ENCODE measurements around the gene TBC1D1.
A peak's percentile ranks its signal among the peaks of the same experiment; 100 is the strongest.

The TBC1D1 gene

GRCh38 chr4:38146383-38146782 is 255.5 kb downstream of the TBC1D1 start:
- DNase-seq: no peak
- Histone ChIP-seq H3K14ac (ENCODE audit: low read length in 2 of 2) (no peak overlapping the region), H3K23ac (ENCODE audit: low read length in 2 of 2) (no peak overlapping the region), H3K36me3 (ENCODE audit: control insufficient read depth in 1 of 2, insufficient read depth in 2 of 2, low read depth in 1 of 2, low read length in 2 of 2) (no peaks in the 10 kb centered on the region), H3K9me3 (ENCODE audit: control insufficient read depth, low read length) (no peaks in the 10 kb centered on the region), H3K4me1 (ENCODE audit: control insufficient read depth, insufficient read depth, low read depth, low read length) (peaks cover 3% of the 10 kb centered on the region), H3K4me2 (ENCODE audit: low read length, poor library complexity, severe bottlenecking) (no peak overlapping the region), H3K27me3 (ENCODE audit: control insufficient read depth in 1 of 2, insufficient read depth in 1 of 2, low read length in 2 of 2) (no peaks in the 10 kb centered on the region), H2BK120ac (ENCODE audit: low read depth, low read length) (peak overlapping the region; percentile 40), H2AK5ac (ENCODE audit: low read length, severe bottlenecking) (no peak overlapping the region), H2AFZ (ENCODE audit: low read depth, low read length) (no peak overlapping the region), H2BK5ac (ENCODE audit: low read depth, low read length, poor library complexity, severe bottlenecking) (no peak overlapping the region), H3K27ac (ENCODE audit: low read length, poor library complexity, severe bottlenecking) (no peak overlapping the region), H3K9ac (ENCODE audit: low read length) (peak overlapping the region; percentile 37), H3K18ac (ENCODE audit: low read depth in 1 of 2, low read length in 2 of 2) (peak overlapping the region; percentile 37 to 64), H2BK12ac (ENCODE audit: low read length in 2 of 2) (peak overlapping the region; percentile 84 to 87), H4K8ac (ENCODE audit: low read length) (peak overlapping the region; percentile 19), H4K91ac (ENCODE audit: low read length) (no peak overlapping the region), H2BK15ac (ENCODE audit: low read depth, poor library complexity, severe bottlenecking) (no peak overlapping the region), H3K4me3 (ENCODE audit: insufficient read depth in 1 of 2, low read depth in 1 of 2, low read length in 2 of 2) (no peak overlapping the region), H3K79me1 (replicated peaks; ENCODE audit: low read length, poor library complexity, severe bottlenecking) (no peaks in the 10 kb centered on the region), H3K4ac (ENCODE audit: low read depth in 1 of 2, low read length in 2 of 2) (peak overlapping the region; percentile 57 to 59)
- 100% methylated on average over 1 of the region's 2 CpGs for WGBS

GRCh38 chr4:38149472-38149996 is 258.6 kb downstream of the TBC1D1 start:
- DNase-seq: peak; percentile 52

GRCh38 chr4:38149997-38150671 is 259.2 kb downstream of the TBC1D1 start:
- H3K9ac ChIP-seq (ENCODE audit: low read length): peak overlapping the region; percentile 76
- no peak overlapping the region for H2BK120ac ChIP-seq (ENCODE audit: low read depth, low read length)
- H3K4me1 ChIP-seq (ENCODE audit: control insufficient read depth, insufficient read depth, low read depth, low read length): peaks cover 1% of the 10 kb centered on the region
- H3K4me2 ChIP-seq (ENCODE audit: low read length, poor library complexity, severe bottlenecking): no peak overlapping the region
- no peaks in the 10 kb centered on the region for H3K9me3 ChIP-seq (ENCODE audit: control insufficient read depth, low read length)
- peak overlapping the region in 1 of 2 experiments; percentile 49 for H3K4me3 ChIP-seq (ENCODE audit: insufficient read depth in 1 of 2, low read depth in 1 of 2, low read length in 2 of 2)
- 41% methylated on average over 8 of the region's 8 CpGs for WGBS
- H2AFZ ChIP-seq (ENCODE audit: low read depth, low read length): no peak overlapping the region
- H2BK12ac ChIP-seq (ENCODE audit: low read length in 2 of 2): peak overlapping the region in 1 of 2 experiments; percentile 68
- H4K91ac ChIP-seq (ENCODE audit: low read length): no peak overlapping the region
- H3K4ac ChIP-seq (ENCODE audit: low read depth in 1 of 2, low read length in 2 of 2): peak overlapping the region in 1 of 2 experiments; percentile 15
- no peaks in the 10 kb centered on the region for H3K36me3 ChIP-seq (ENCODE audit: control insufficient read depth in 1 of 2, insufficient read depth in 2 of 2, low read depth in 1 of 2, low read length in 2 of 2)
- H3K27ac ChIP-seq (ENCODE audit: low read length, poor library complexity, severe bottlenecking): no peak overlapping the region
- no peak overlapping the region for H2BK5ac ChIP-seq (ENCODE audit: low read depth, low read length, poor library complexity, severe bottlenecking)
- no peak overlapping the region for H3K23ac ChIP-seq (ENCODE audit: low read length in 2 of 2)
- peak; percentile 89 for DNase-seq
- no peak overlapping the region for H2AK5ac ChIP-seq (ENCODE audit: low read length, severe bottlenecking)
- peak overlapping the region in 1 of 2 experiments; percentile 83 for H3K18ac ChIP-seq (ENCODE audit: low read depth in 1 of 2, low read length in 2 of 2)
- H4K8ac ChIP-seq (ENCODE audit: low read length): peak overlapping the region; percentile 73
- H3K27me3 ChIP-seq (ENCODE audit: control insufficient read depth in 1 of 2, insufficient read depth in 1 of 2, low read length in 2 of 2): no peaks in the 10 kb centered on the region
- H3K79me1 ChIP-seq (replicated peaks; ENCODE audit: low read length, poor library complexity, severe bottlenecking): no peaks in the 10 kb centered on the region
- H2BK15ac ChIP-seq (ENCODE audit: low read depth, poor library complexity, severe bottlenecking): no peak overlapping the region
- no peak overlapping the region for H3K14ac ChIP-seq (ENCODE audit: low read length in 2 of 2)

More at GRCh38 chr4:38149472-38149996, 258.6 kb downstream of the TBC1D1 start:
- Histone ChIP-seq H3K23ac (ENCODE audit: low read length in 2 of 2) (no peak overlapping the region), H3K14ac (ENCODE audit: low read length in 2 of 2) (no peak overlapping the region), H4K8ac (ENCODE audit: low read length) (peak overlapping the region; percentile 29), H3K27me3 (ENCODE audit: control insufficient read depth in 1 of 2, insufficient read depth in 1 of 2, low read length in 2 of 2) (no peaks in the 10 kb centered on the region), H3K18ac (ENCODE audit: low read depth in 1 of 2, low read length in 2 of 2) (peak overlapping the region in 1 of 2 experiments; percentile 76), H3K4me1 (ENCODE audit: control insufficient read depth, insufficient read depth, low read depth, low read length) (peaks cover 1% of the 10 kb centered on the region), H2BK5ac (ENCODE audit: low read depth, low read length, poor library complexity, severe bottlenecking) (no peak overlapping the region), H2BK120ac (ENCODE audit: low read depth, low read length) (no peak overlapping the region), H2BK15ac (ENCODE audit: low read depth, poor library complexity, severe bottlenecking) (no peak overlapping the region), H3K9me3 (ENCODE audit: control insufficient read depth, low read length) (no peaks in the 10 kb centered on the region), H3K27ac (ENCODE audit: low read length, poor library complexity, severe bottlenecking) (no peak overlapping the region), H3K79me1 (replicated peaks; ENCODE audit: low read length, poor library complexity, severe bottlenecking) (no peaks in the 10 kb centered on the region), H3K4ac (ENCODE audit: low read depth in 1 of 2, low read length in 2 of 2) (peak overlapping the region; percentile 0 to 17), H3K9ac (ENCODE audit: low read length) (peak overlapping the region; percentile 76), H4K91ac (ENCODE audit: low read length) (peak overlapping the region; percentile 74), H2BK12ac (ENCODE audit: low read length in 2 of 2) (peak overlapping the region; percentile 0 to 73), H3K4me3 (ENCODE audit: insufficient read depth in 1 of 2, low read depth in 1 of 2, low read length in 2 of 2) (peak overlapping the region in 1 of 2 experiments; percentile 23), H3K36me3 (ENCODE audit: control insufficient read depth in 1 of 2, insufficient read depth in 2 of 2, low read depth in 1 of 2, low read length in 2 of 2) (no peaks in the 10 kb centered on the region), H2AK5ac (ENCODE audit: low read length, severe bottlenecking) (no peak overlapping the region), H3K4me2 (ENCODE audit: low read length, poor library complexity, severe bottlenecking) (no peak overlapping the region), H2AFZ (ENCODE audit: low read depth, low read length) (no peak overlapping the region)

- Histone ChIP-seq H3K4me3 (ENCODE audit: insufficient read depth in 1 of 2, low read depth in 1 of 2, low read length in 2 of 2) (peak overlapping the region in 1 of 2 experiments; percentile 49), H2BK120ac (ENCODE audit: low read depth, low read length) (no peak overlapping the region), H4K91ac (ENCODE audit: low read length) (no peak overlapping the region), H3K4me2 (ENCODE audit: low read length, poor library complexity, severe bottlenecking) (no peak overlapping the region), H3K4me1 (ENCODE audit: control insufficient read depth, insufficient read depth, low read depth, low read length) (peaks cover 1% of the 10 kb centered on the region), H3K27me3 (ENCODE audit: control insufficient read depth in 1 of 2, insufficient read depth in 1 of 2, low read length in 2 of 2) (no peaks in the 10 kb centered on the region), H2AK5ac (ENCODE audit: low read length, severe bottlenecking) (no peak overlapping the region), H3K9ac (ENCODE audit: low read length) (peak overlapping the region; percentile 76), H2BK5ac (ENCODE audit: low read depth, low read length, poor library complexity, severe bottlenecking) (no peak overlapping the region), H3K14ac (ENCODE audit: low read length in 2 of 2) (no peak overlapping the region), H2AFZ (ENCODE audit: low read depth, low read length) (no peak overlapping the region), H2BK15ac (ENCODE audit: low read depth, poor library complexity, severe bottlenecking) (no peak overlapping the region), H3K9me3 (ENCODE audit: control insufficient read depth, low read length) (no peaks in the 10 kb centered on the region), H4K8ac (ENCODE audit: low read length) (no peak overlapping the region), H3K4ac (ENCODE audit: low read depth in 1 of 2, low read length in 2 of 2) (no peak overlapping the region), H2BK12ac (ENCODE audit: low read length in 2 of 2) (peak overlapping the region in 1 of 2 experiments; percentile 61), H3K23ac (ENCODE audit: low read length in 2 of 2) (no peak overlapping the region), H3K27ac (ENCODE audit: low read length, poor library complexity, severe bottlenecking) (no peak overlapping the region), H3K79me1 (replicated peaks; ENCODE audit: low read length, poor library complexity, severe bottlenecking) (no peaks in the 10 kb centered on the region), H3K18ac (ENCODE audit: low read depth in 1 of 2, low read length in 2 of 2) (peak overlapping the region in 1 of 2 experiments; percentile 82), H3K36me3 (ENCODE audit: control insufficient read depth in 1 of 2, insufficient read depth in 2 of 2, low read depth in 1 of 2, low read length in 2 of 2) (no peaks in the 10 kb centered on the region)
- peak; percentile 92 for DNase-seq
- WGBS: 63% methylated on average over 5 of the region's 5 CpGs
Observed at GRCh38 chr4:38150766-38151165, 259.9 kb downstream of the TBC1D1 start.

Data from mesenchymal stem cell (in vitro differentiated cells and primary cell).